ENCODE results near the gene SORBS1. TPM values are rescaled to one million over a fixed set of nuclear protein-coding genes. Genes with fewer than 3 reads are reported as not detected.

Gene SORBS1
- total and polyA plus RNA-seq, 3 donors from 2014 or later = 34.4 to 46.6 (median 38.8) TPM

GRCh38 chr10:95278061-95278988 is 282.8 kb downstream of the SORBS1 start:
- no peak for DNase-seq
- WGBS, 2 donors = 79 to 85% methylated on average over 6 of the region's 6 CpGs
- intact Hi-C loops (cut with DNase I; ENCODE audit: low total_unique reads) = no loop called here

GRCh38 chr10:95277614-95278013 is 283.6 kb downstream of the SORBS1 start:
- Histone ChIP-seq H3K27ac (no peak overlapping the region), H3K27me3 (no peaks in the 10 kb centered on the region), H3K4me3 (no peak overlapping the region), H3K36me3 (ENCODE audit: low read depth, missing control alignments) (no peaks in the 10 kb centered on the region), H3K9me3 (no peaks in the 10 kb centered on the region), H3K4me1 (no peaks in the 10 kb centered on the region)
- DNase-seq = no peak
- intact Hi-C loops (cut with DNase I; ENCODE audit: low total_unique reads) = no loop called here
- no peak for TF ChIP-seq CTCF (IDR thresholded peaks at IDR 0.05)
- no peak for TF ChIP-seq POLR2A (IDR thresholded peaks at IDR 0.05)
- 74 to 75% methylated on average over 3 of the region's 3 CpGs for WGBS, 2 donors

More at GRCh38 chr10:95278061-95278988, 282.8 kb downstream of the SORBS1 start:
- H3K27me3 ChIP-seq = no peaks in the 10 kb centered on the region
- no peaks in the 10 kb centered on the region for H3K36me3 ChIP-seq (ENCODE audit: low read depth, missing control alignments)
- no peaks in the 10 kb centered on the region for H3K4me1 ChIP-seq
- no peak overlapping the region for H3K4me3 ChIP-seq
- no peaks in the 10 kb centered on the region for H3K9me3 ChIP-seq
- H3K27ac ChIP-seq = no peak overlapping the region
- TF ChIP-seq POLR2A (IDR thresholded peaks at IDR 0.05) = no peak
- no peak for TF ChIP-seq CTCF (IDR thresholded peaks at IDR 0.05)

- no peaks in the 10 kb centered on the region for H3K36me3 ChIP-seq (ENCODE audit: low read depth, missing control alignments)
- H3K9me3 ChIP-seq = no peaks in the 10 kb centered on the region
- DNase-seq = no peak
- intact Hi-C loops (cut with DNase I; ENCODE audit: low total_unique reads) = no loop called here
- no peak overlapping the region for H3K4me3 ChIP-seq
- no peak overlapping the region for H3K27ac ChIP-seq
- H3K4me1 ChIP-seq = no peaks in the 10 kb centered on the region
- TF ChIP-seq CTCF (IDR thresholded peaks at IDR 0.05) (no peak), POLR2A (IDR thresholded peaks at IDR 0.05) (no peak)
- H3K27me3 ChIP-seq = no peaks in the 10 kb centered on the region
- WGBS, 2 donors = 67 to 88% methylated on average over 1 of the region's 1 CpG
Measured at GRCh38 chr10:95277201-95277570, 284.0 kb downstream of the SORBS1 start.

DNA sequence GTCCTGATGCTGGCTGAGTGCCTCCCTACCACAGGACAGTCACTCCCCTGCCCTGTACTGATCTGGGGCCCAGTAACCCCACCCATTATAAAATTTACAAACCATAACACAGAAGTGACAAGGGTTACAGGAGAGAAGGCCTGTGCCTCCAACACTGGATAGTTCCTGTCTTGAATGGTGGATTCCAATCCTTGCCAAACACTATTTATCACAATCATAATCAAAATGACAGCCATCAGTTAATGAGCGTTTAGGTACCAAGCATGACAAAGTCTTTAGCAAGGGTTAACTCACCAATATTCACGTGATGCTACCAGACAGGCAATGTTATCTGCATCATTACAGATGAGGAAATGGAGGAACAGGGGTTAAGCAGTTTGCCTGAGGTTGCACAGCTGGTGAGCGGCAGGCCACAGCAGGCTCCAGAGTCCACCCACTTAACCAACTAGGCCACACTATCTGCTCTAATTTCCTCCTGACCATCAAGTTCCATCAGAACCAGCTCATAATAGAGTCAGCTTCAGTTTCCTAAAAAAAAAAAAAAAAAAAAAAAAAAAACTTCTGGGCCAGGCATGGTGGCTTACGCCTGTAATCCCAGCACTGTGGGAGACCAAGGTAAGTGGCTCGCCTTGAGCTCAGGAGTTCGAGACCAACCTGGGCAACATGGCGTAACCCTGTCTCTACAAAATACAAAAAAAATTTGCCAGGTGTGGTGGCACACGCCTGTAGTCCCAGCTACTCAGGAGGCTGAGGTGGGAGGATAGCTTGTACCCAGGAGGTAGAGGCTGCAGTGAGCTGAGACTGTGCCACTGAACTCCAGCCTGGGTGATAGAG is 284.6 kb downstream of the SORBS1 start:
- intact Hi-C loops (cut with DNase I; ENCODE audit: low total_unique reads) = no loop called here
- TF ChIP-seq POLR2A (IDR thresholded peaks at IDR 0.05) = no peak
- TF ChIP-seq CTCF (IDR thresholded peaks at IDR 0.05) = no peak
- Histone ChIP-seq H3K4me1 (no peaks in the 10 kb centered on the region), H3K4me3 (no peak overlapping the region), H3K9me3 (no peaks in the 10 kb centered on the region), H3K27ac (no peak overlapping the region), H3K27me3 (no peaks in the 10 kb centered on the region), H3K36me3 (ENCODE audit: low read depth, missing control alignments) (no peaks in the 10 kb centered on the region)
- WGBS, 2 donors = 88 to 90% methylated on average over 8 of the region's 8 CpGs
- DNase-seq = no peak

Data from testis (tissue), 3 donors.